Stimulated activated CD4-positive, alpha-beta T cell treated with anti-CD3 and anti-CD28 coated beads, Interleukin-4, amount 100 ng/mL, for 4 hours (primary cell): ENCODE measurements around the gene CROCC.
"Not testable (repeated sequence)": the region's sequence is repeated elsewhere in the genome, so short reads cannot be mapped to it uniquely, and the experiment has no call there.

Experiments used
- DNase-seq, 2 experiments: peaks; one replicate each; pipeline ENCODE4 v3.0.0-alpha.2; 2020

Gene CROCC

DNA sequence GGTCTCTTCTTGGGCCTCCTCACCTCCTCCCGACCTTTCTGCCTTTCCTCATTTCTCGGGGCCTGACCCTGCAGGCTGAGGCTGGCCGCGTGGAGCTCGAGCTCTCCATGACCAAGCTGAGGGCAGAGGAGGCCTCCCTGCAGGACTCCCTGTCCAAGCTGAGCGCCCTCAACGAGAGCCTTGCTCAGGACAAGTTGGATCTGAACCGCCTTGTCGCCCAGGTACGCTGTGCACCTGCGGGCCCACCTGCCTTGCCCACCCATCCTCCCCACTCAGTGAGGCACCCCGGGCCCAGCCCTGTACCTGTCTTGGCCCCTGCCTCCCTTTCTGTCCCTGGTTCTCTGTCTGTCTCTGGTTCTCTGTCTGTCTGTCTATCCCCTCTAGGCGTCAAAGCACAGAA lies 24.5 kb downstream of the CROCC start:
- not testable (repeated sequence) for DNase-seq

DNA sequence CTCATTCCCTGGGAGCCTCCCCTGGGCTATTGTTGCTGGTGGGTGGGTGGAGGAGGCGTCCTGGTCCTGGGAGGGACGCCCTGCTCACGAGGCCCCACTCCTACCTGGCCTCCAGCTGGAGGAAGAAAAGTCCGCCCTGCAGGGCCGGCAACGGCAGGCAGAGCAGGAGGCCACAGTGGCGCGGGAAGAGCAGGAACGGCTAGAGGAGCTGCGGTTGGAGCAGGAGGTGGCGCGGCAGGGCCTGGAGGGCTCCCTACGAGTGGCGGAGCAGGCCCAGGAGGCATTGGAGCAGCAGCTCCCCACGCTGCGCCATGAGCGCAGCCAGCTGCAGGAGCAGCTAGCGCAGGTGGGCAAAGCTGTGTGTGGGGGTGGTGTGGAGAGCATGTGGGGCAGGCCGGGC lies 24.9 kb downstream of the CROCC start:
- no peak for DNase-seq

DNA sequence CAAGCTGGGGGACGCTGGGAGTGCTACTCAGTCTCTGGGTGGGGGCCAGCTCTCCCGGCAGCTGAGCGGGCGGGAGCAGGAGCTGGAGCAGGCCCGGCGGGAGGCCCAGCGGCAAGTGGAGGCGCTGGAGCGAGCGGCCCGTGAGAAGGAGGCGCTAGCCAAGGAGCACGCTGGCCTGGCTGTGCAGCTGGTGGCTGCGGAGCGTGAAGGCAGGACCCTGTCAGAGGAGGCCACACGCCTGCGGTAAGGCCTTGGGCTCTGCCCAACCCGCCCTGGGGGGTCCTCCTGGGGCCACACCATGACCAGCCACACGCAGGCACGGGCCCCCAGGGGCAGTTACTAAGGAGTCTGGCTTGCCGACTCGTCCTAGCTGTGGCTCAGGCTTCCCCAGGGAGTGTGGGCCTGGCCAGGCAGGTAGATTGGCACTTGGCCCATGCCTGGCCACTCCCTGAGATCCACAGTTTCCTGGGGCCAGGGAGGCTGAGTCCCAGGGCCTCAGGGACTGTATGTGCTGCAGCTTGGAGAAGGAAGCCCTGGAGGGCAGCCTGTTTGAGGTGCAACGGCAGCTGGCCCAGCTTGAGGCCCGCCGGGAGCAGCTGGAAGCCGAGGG lies 26.7 kb downstream of the CROCC start:
- not testable (repeated sequence) for DNase-seq

DNA sequence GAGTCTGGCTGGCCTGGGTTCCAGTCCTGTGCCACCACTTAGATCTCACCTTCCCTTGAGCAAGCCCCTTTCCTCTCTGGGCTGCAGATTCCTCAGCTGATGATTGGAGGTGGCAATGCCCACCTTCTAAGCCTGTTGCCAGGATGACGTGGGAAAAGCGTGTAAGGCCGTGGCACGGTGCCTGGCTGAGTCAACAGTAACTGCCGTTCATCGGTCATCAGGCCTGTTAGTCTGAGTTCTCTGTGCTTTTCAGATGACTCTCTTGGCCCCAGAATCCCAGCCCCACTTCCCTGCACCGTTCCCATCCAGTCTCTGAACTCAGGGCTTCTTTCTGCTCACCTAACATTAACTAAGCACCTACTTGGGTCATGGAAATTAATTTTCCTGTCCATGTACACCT lies 27.3 kb downstream of the CROCC start:
- DNase-seq: not testable (repeated sequence)

DNA sequence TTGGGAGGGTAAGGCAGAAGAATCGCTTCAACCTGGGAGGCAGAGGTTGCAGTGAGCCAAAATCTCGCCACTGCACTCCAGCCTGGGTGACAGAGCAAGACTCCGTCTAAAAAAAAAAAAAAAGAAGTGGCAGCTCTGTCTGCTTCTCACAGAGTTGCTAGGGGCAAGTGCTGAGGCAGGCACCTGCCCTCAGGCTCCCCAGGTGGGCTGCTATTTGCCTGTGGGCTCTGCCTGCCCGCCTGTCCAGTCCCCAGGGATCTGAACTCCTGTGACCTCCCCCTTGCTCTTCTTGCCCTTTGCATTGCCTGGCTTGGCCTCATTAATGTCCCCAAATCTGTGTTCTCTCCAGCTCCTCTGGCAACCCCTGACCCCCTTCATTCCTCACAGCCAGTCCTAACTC lies 30.6 kb downstream of the CROCC start:
- not testable (repeated sequence) for DNase-seq

DNA sequence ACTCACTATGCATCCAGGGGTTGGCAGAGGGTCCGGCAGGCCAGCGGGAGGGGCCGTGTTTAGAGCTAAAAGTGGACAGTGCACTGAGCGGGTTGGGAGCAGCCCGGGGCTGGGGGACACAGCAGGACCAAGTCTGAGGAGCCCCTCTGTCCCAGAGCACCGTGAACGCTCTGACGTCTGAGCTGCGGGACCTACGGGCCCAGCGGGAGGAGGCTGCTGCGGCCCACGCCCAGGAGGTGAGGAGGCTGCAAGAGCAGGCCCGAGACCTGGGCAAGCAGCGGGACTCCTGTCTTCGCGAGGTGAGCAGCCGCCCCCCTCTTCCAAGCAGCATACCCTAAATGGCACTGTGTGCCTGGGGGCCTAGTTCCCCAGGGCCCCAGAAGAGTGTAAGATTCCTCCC lies 32.8 kb downstream of the CROCC start:
- no peak for DNase-seq

DNA sequence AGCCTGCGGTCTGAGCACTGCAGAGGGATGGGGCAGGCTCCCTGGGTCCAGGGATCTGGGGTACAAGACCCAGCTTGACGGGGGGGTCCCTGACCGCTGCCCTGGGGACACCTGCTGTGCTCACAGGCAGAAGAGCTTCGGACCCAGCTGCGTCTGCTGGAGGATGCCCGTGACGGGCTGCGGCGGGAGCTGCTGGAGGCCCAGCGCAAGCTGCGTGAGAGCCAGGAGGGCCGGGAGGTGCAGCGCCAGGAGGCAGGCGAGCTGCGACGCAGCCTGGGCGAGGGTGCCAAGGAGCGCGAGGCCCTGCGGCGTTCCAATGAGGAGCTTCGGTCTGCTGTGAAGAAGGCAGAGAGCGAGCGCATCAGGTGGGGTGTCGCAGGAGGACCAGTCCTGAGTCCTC lies 33.5 kb downstream of the CROCC start:
- DNase-seq: no peak

DNA sequence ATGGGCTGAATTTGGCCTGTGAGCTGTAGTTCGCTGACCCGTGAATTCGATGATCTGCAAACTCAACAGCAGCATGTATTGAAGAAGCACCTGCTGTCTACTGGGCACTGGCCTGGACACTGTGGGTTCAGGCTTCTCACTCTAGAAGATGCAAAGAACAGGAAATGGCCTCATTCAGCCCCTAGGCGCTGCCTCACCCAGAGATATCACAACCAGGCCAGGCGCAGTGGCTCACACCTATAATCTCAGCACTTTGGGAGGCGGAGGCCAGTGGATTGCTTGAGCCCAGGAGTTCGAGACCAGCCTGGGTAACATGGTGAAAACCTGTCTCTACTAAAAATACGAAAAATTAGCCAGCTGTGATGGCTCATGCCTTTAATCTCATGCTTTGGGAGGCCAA lies 35.0 kb downstream of the CROCC start:
- no peak for DNase-seq

DNA sequence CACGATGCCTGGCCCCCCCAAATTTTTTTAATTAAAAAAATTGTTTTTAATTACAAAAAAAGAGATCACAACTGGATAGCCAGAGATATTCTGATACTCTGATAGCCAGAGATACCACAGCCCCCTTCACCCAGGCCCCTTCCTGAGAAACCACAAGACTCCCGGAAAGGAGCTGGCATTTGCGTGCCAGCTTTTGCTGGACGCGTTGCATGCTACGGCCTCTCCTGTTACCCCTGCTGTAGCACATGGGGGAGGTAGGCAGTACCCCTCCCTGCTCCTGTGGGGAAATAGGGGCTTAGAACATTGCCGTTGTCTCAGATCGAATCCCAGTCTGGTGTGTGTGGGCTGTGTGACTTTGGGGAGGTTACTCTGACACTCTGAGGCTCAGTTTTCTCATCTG lies 36.0 kb downstream of the CROCC start:
- no peak for DNase-seq

DNA sequence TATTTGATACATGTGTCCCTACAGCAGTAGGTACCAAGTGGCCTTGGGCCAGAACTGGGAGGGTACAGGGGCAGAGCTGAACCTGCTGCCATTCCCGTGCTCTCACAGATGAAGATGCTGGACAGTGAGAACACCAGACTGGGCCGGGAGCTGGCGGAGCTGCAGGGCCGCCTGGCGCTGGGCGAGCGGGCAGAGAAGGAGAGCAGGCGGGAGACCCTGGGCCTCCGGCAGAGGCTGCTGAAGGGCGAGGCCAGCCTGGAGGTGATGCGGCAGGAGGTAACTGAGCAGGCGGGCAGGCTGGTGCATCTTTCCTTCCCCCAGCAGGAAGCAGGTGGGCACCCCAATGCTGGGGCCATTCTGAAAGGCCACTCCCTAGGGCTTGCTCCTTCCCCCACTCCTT lies 36.7 kb downstream of the CROCC start:
- DNase-seq: no peak

DNA sequence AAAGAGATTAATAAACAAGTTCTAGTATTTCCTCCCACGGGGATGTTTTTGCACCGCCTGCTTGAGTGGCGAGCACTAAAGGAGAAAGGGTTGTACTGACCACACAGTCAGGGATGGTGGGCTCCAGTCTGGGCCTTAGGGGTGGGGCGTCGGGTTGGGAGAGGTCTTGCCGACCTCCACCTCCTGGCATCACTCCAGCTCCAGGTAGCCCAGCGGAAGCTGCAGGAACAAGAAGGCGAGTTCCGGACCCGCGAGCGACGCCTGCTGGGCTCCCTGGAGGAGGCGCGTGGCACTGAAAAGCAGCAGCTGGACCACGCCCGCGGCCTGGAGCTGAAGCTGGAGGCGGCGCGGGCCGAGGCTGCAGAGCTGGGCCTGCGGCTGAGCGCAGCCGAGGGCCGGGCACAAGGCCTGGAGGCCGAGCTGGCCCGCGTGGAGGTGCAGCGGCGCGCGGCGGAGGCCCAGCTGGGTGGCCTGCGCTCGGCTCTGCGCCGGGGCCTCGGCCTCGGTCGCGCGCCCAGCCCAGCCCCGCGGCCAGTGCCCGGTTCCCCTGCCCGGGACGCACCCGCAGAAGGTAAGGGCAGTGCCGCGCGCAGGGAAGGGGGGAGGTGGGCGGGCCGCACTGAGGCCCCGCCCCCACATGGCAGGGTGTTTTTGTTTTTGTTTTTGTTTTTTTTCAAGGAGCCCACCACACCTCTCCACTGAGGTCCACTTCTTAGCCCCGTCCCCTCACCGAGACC lies 39.0 kb downstream of the CROCC start:
- peak; percentile 67 to 80 for DNase-seq

DNA sequence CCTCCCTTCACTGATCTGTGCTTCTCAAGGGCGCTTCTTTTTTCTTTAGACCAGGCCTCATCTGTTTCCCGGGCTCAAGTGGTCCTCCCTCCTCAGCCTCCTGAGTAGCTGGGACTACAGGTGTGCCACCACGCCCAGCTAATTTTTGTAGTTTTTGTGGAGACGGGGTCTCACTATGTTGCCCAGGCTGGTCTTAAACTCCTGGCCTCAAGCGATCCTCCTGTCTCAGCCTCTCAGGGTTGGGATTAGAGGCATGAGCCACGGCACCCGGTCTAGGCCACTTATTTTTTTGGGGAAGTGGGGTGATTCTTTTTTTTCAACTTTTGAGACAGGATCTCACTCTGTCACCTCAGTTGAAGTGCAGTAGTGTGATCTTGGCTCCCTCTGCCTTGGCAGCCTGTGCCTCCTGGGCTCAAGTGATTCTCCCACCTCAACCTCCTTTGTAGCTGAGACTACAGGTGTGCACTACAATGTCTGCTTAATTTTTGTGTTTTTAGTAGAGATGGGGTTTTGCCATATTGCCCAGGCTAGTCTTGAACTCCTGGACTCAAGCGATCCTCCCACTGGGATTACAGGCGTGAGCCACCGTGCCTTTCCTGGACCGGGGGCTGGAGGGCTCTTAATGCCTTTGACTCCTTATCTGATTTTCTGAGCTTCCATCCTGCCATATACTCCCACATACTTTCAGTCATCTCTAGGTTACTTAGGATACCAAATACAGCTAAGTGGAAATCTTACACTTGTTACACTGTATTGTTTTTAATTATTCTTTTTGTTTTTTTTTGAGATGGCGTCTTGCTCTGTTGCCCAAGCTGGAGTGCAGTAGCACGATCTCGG lies 39.8 kb downstream of the CROCC start:
- no peak for DNase-seq

DNA sequence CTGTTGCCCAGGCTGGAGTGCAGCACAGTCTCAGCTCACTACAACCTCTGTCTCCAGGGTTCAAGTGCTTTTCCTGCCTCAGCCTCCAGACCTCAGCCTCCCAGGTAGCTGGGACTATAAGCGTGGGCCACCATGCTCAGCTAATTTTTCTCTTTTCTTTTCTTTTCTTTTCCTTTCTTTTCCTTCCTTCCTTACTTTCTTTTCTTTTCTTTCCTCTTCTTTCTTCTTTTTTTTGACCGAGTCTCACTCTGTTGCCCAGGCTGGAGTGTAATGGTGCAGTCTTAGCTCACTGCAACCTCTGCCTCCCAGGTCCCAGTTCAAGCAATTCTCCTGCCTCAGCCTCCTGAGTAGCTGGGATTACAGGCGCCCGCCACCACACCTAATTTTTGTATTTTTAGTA lies 42.4 kb downstream of the CROCC start:
- not testable (repeated sequence) for DNase-seq

DNA sequence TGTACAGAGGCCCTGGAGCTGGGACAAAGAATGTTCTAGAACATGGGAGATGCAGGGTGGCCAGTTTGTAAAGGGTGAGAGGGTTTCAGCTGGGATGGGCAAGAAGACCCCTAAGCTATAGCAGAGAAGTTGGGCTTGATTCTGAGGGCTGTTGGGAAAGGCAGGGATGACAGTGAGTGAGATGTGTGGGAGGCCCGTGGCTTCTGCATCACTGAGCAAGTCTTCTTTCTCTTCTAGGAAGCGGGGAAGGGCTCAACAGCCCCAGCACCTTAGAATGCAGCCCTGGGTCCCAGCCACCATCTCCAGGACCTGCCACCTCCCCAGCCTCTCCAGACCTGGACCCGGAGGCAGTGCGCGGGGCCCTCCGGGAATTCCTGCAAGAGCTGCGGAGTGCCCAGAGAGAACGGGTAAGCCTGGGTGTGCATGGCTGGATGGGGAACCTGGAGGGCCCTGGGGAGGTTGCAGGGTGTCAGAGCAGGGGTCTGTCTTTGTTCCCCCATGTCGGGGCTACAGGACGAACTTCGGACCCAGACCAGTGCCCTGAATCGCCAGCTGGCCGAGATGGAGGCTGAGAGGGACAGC lies 43.8 kb downstream of the CROCC start:
- no peak for DNase-seq

DNA sequence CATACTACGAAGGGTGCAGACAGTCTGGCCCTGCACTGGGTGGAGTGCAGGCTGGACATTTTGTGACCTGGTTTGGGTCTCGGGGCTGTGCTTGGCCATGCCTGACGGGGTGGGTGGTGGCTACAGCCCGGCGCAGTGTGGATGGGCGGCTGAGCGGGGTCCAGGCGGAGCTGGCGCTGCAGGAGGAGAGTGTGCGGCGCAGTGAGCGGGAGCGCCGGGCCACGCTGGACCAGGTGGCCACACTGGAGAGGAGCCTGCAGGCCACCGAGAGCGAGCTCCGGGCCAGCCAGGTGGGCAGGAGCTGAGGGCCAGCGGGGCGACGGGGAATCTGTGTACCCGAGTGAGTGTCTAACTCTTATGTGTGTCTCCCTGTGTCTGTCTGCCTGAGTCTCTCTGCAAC lies 44.6 kb downstream of the CROCC start:
- no peak for DNase-seq

DNA sequence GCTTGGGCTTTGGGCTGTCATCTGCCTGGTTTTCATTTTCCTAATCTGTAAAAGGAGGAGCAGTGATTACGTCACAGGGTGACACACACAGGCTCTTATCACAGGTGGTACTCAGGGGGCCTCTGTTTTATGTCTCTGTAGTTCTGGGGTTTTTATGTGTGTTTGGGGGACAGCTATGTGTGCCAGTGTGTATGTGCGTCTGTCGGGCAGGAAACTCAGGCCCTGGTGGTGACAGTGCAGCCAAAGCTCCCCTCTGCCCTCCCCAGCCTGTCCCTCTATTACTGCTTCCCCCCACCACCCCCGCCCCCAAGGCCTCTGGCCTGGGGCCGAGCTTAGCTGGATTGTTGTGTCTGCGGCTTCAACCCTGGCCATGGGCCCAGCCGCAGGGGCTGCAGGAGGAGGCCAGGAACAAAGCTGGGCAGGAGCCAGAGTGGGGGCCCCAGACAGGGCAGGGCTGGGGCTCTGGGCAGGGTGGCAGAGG lies 45.4 kb downstream of the CROCC start:
- DNase-seq: no peak

DNA sequence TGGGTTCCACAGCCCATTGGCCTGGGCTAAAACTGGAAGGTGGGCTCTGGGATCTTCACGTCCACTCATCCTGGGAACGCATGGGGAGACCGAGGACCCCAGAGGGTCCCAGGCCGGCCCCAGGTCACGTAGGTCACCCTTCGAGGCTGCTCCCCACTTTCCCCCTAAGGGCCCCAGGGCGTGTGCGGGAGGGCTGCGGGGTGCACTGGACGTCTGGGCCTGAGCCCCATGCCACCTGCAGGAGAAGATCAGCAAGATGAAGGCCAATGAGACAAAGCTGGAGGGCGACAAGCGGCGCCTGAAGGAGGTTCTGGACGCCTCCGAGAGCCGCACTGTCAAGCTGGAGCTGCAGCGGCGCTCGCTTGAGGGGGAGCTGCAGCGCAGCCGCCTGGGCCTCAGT lies 46.2 kb downstream of the CROCC start:
- DNase-seq: no peak

DNA sequence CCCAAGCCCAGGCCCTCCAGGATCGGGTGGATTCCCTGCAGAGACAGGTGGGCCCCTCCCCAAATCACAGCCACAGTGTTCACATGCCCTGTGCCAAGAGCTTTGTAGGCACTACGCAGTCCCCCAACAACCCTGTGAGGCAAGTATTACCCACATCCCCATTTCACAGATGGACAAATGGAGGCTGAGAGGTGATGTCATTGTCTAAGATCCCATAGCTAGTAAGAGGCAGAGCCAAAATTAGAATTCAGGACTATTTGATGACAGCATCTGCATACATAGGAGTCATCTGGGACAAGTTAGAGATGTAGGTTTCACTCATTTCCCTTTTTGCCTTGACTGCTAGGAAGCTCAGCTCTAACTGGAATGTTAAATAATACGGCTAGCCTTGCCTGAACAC lies 46.6 kb downstream of the CROCC start:
- DNase-seq: no peak

DNA sequence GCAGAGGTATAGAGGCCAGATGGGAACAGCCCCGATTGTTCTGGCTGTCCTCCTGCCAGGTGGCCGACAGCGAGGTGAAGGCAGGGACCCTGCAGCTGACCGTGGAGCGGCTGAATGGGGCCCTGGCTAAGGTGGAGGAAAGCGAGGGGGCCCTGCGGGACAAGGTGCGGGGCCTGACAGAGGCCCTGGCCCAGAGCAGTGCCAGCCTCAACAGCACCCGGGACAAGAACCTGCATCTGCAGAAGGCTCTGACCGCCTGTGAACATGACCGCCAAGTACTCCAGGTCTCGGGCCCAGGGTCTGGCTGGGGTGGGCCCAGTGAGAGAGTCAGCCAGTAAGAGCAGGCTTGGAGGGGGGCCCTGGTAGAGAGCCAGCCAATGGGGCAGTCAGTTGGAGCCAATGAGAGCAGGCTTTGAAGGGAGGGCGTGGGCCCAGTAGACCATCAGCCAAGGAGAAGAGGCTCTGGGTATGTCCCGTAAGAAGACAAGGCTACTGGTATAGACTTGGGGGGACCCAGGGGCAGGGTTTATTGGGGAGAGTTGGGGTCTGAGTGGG lies 47.4 kb downstream of the CROCC start:
- no peak for DNase-seq

DNA sequence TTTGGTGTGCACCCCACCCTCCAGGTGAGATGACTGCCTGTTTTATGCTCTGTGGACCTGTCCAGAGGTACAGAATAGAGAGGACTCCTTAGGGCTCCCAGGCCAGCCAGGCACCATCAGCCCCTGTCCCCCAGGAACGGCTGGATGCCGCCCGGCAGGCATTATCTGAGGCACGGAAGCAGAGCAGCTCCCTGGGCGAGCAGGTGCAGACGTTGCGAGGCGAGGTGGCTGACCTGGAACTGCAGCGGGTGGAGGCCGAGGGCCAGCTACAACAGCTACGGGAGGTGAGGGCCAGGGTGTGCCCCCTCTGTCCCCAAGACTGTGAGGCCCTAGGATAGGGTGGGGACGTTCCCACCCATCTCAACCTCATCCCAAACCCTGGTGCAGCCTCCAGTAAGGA lies 47.9 kb downstream of the CROCC start:
- DNase-seq: no peak

DNA sequence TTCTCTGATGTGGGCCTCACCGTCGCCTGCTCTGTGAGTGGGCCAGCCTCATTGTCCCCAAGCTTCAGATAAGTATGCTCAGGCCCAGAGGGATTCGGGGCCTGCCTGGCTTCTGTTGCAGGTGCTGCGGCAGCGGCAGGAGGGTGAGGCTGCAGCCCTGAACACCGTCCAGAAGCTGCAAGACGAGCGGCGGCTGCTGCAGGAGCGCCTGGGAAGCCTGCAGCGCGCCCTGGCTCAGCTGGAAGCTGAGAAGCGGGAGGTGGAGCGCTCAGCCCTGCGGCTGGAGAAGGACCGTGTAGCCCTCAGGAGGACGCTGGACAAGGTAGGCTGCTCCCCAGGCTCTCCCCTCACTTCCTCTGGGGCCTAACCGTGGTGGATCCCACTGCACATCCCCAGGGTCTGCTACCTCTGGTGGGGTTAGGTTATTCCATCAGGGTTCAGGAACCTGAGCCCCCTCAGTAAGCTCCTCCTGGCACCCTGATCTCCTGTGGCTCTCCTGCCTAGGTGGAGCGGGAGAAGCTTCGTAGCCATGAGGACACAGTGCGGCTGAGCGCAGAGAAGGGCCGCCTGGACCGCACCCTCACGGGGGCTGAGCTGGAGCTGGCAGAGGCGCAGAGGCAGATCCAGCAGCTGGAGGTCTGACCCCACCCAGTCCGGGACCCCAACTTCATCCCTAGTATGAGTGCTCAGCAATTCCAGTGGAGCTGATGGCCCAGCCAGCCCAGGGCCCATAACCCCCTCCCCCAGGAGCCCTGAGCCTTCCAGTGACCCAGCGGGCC lies 48.6 kb downstream of the CROCC start:
- DNase-seq: no peak
